GM23338 (cell line): ENCODE results near the gene PET117. TPM values are rescaled to one million over a fixed set of nuclear protein-coding genes. Genes with fewer than 3 reads are reported as not detected.
A peak's percentile ranks its signal among the peaks of the same experiment; 100 is the strongest.

Experiments
- ATAC-seq: fragments of 200-7000 bp; cut with Tn5 transposase; 3 replicates; pipeline ENCODE4 v1.9.1; 2020
- DNase-seq: peaks from one replicate; pipeline ENCODE4 v3.0.0-alpha.2; 2015; ENCODE audit warnings: low spot score
- H2AFZ ChIP-seq: fragments of 200-600 bp; sonication (generic); 2 replicates; pipeline ENCODE4 v1.8.0; 2016; ENCODE audit warnings: antibody characterized with exemption, mild to moderate bottlenecking, moderate library complexity
- H3F3A ChIP-seq: fragments of 200-600 bp; sonication (generic); replicated peaks from 2 replicates; pipeline ENCODE4 v1.8.0; 2017; ENCODE audit warnings: antibody characterized with exemption, mixed run types, low read depth
- H3K27ac ChIP-seq: fragments of 200-600 bp; sonication (generic); 2 replicates; pipeline ENCODE4 v1.6.1; 2016; ENCODE audit warnings: low read depth
- H3K27me3 ChIP-seq: fragments of 200-600 bp; sonication (generic); 2 replicates; pipeline ENCODE4 v1.8.0; 2016; ENCODE audit warnings: mild to moderate bottlenecking, mixed run types, moderate library complexity; ENCODE audit not compliant: insufficient read depth
- H3K36me3 ChIP-seq: fragments of 200-600 bp; sonication (generic); 2 replicates; pipeline ENCODE4 v1.8.0; 2016; ENCODE audit warnings: mild to moderate bottlenecking; ENCODE audit not compliant: insufficient read depth
- H3K4me1 ChIP-seq: fragments of 200-600 bp; sonication (generic); 2 replicates; pipeline ENCODE4 v1.8.0; 2016; ENCODE audit warnings: mild to moderate bottlenecking, moderate library complexity; ENCODE audit not compliant: insufficient read depth
- H3K4me2 ChIP-seq: fragments of 200-600 bp; sonication (generic); 2 replicates; pipeline ENCODE4 v1.7.1; 2017; ENCODE audit warnings: mixed run types
- H3K4me3 ChIP-seq: fragments of 200-600 bp; sonication (generic); 2 replicates; pipeline ENCODE4 v1.6.1; 2016; ENCODE audit warnings: mixed run types
- H3K79me2 ChIP-seq: fragments of 200-600 bp; sonication (generic); replicated peaks from 2 replicates; pipeline ENCODE4 v1.8.0; 2017; ENCODE audit warnings: mild to moderate bottlenecking; ENCODE audit not compliant: insufficient read depth
- H3K9me2 ChIP-seq: fragments of 200-600 bp; sonication (generic); 2 replicates; pipeline ENCODE4 v1.8.0; 2017; ENCODE audit not compliant: insufficient read depth
- H4K20me1 ChIP-seq: fragments of 200-600 bp; sonication (generic); replicated peaks from 2 replicates; pipeline ENCODE4 v1.8.0; 2017; ENCODE audit warnings: mild to moderate bottlenecking; ENCODE audit not compliant: insufficient read depth
- H3K27ac Mint-ChIP-seq: 2 replicates; pipeline ENCODE4 v1.8.0; 2020; ENCODE audit warnings: inconsistent platforms, mild to moderate bottlenecking, moderate library complexity, mixed read lengths
- H3K27me3 Mint-ChIP-seq: 3 replicates; pipeline ENCODE4 v1.8.0; 2022; ENCODE audit warnings: low read depth, mild to moderate bottlenecking, moderate library complexity, mixed read lengths, inconsistent platforms; ENCODE audit not compliant: insufficient read depth, poor library complexity
- H3K36me3 Mint-ChIP-seq: 3 replicates; pipeline ENCODE4 v1.8.0; 2021; ENCODE audit warnings: low read depth, mild to moderate bottlenecking, inconsistent platforms, moderate library complexity, mixed read lengths
- H3K4me1 Mint-ChIP-seq: 3 replicates; pipeline ENCODE4 v1.8.0; 2020; ENCODE audit warnings: mild to moderate bottlenecking, inconsistent platforms, mixed read lengths
- H3K4me3 Mint-ChIP-seq: 3 replicates; pipeline ENCODE4 v1.8.0; 2021; ENCODE audit warnings: moderate library complexity, mild to moderate bottlenecking, inconsistent platforms, mixed read lengths
- H3K9me3 Mint-ChIP-seq: 3 replicates; pipeline ENCODE4 v1.8.0; 2020; ENCODE audit warnings: moderate library complexity, mild to moderate bottlenecking, inconsistent platforms, mixed read lengths
- CREB1 ChIP-seq: fragments of 250-450 bp; sonication (Bioruptor Pico); IDR thresholded peaks from 2 replicates; pipeline ENCODE4 v1.5.0; 2020; ENCODE audit warnings: low read depth, mild to moderate bottlenecking, moderate library complexity
- EZH2 ChIP-seq: fragments of 200-600 bp; sonication (generic); IDR thresholded peaks from one replicate; pipeline ENCODE4 v1.8.0; 2017; ENCODE audit warnings: antibody characterized with exemption, mild to moderate bottlenecking, low read depth; ENCODE audit not compliant: unreplicated experiment
- EZH2phosphoT487 ChIP-seq: fragments of 200-600 bp; sonication (generic); IDR thresholded peaks from one replicate; pipeline ENCODE4 v1.8.1; 2018; ENCODE audit warnings: antibody characterized with exemption; ENCODE audit not compliant: unreplicated experiment
- JUNB ChIP-seq: IDR thresholded peaks from one replicate; pipeline ENCODE4 v1.6.1; 2016; ENCODE audit warnings: antibody characterized with exemption; ENCODE audit not compliant: unreplicated experiment
- NANOG ChIP-seq: IDR thresholded peaks from 2 replicates; pipeline ENCODE4 v1.6.1; 2016; ENCODE audit warnings: antibody characterized with exemption, borderline replicate concordance
- POLR2AphosphoS5 ChIP-seq: IDR thresholded peaks from 2 replicates; pipeline ENCODE4 v1.6.1; 2016; ENCODE audit warnings: antibody characterized with exemption, low read depth
- STAT1 ChIP-seq: IDR thresholded peaks from one replicate; pipeline ENCODE4 v1.6.1; 2016; ENCODE audit warnings: antibody characterized with exemption; ENCODE audit not compliant: unreplicated experiment
- ZNF114 ChIP-seq: fragments of 250-450 bp; sonication (Bioruptor Pico); IDR thresholded peaks from 2 replicates; pipeline ENCODE4 v1.5.0; 2020; ENCODE audit warnings: mild to moderate bottlenecking, moderate library complexity
- ZNF331 ChIP-seq: fragments of 250-450 bp; sonication (Bioruptor Pico); IDR thresholded peaks from 2 replicates; pipeline ENCODE4 v1.5.0; 2020; ENCODE audit warnings: low read depth, mild to moderate bottlenecking, moderate library complexity
- polyA plus RNA-seq: library from polyadenylated mRNA; unstranded; fragments of >200 nt; fragmentation: Nextera tagmentation; extraction: Ambion mirVana; gene quantifications from 2 replicates; pipeline ENCODE4 v1.2.1, GENCODE V29; 2016
- total RNA-seq: library from RNA; depleted of rRNA; stranded (reverse); fragments of >200 nt; shearing (Covaris generic); gene quantifications from 2 replicates; pipeline ENCODE4 v1.2.3, GENCODE V29; 2014
- TF ChIP-seq, protein P1 (sequence below): fragments of 250-450 bp; sonication (Bioruptor Pico); IDR thresholded peaks from 2 replicates; pipeline ENCODE4 v1.5.0; 2020; ENCODE audit warnings: mild to moderate bottlenecking, moderate library complexity
- TF ChIP-seq, protein P2 (sequence below), 2 experiments: fragments of 200-600 bp in 1 of 2; sonication (generic) in 1 of 2; conservative IDR thresholded peaks; 2 replicates each; pipeline versions ENCODE4 v1.5.1 to v1.6.1; 2016 to 2017; ENCODE audit warnings: antibody characterized with exemption in 2 of 2, low read depth in 2 of 2, mild to moderate bottlenecking in 2 of 2, moderate library complexity in 1 of 2
- TF ChIP-seq, protein P3 (sequence below): IDR thresholded peaks from 2 replicates; pipeline ENCODE4 v1.6.1; 2016; ENCODE audit warnings: antibody characterized with exemption
- TF ChIP-seq, protein P4 (sequence below): IDR thresholded peaks from one replicate; pipeline ENCODE4 v1.6.1; 2018; ENCODE audit warnings: antibody characterized with exemption; ENCODE audit not compliant: unreplicated experiment

Gene PET117
- total and polyA plus RNA-seq, 2 experiments from 2014 or later = 21.7 to 41.9 TPM

DNA sequence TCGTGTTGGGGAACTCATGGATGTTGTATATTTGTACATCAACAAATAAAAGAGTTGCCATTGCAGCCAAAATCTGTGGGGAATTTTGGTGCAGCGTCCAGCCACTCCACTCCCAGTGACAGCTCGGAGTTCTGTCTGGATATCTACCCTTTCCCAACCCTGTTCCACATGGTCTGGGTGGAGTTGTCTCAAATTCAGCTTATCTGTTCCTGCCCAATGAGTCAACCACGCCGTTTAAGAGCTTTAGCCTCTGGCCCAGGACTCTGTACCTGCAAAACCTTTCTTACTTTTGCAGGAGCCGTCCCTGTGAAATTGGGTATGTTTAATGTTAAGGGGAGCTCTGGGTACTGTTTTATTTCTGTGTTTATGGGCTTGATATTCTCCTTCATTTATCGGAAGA is 46.0 kb upstream of the PET117 start:
- H2AFZ ChIP-seq = peak overlapping the region; percentile 85
- H3K4me2 ChIP-seq = no peak overlapping the region
- no peaks in the 10 kb centered on the region for H3K27me3 ChIP-seq
- no peaks in the 10 kb centered on the region for H3K9me3 Mint-ChIP-seq
- H3K4me3 ChIP-seq = no peak overlapping the region
- TF ChIP-seq POLR2AphosphoS5 (no peak), EZH2 (no peak), CREB1 (CRISPR knock-in tag) (no peak), EZH2phosphoT487 (no peak), ZNF114 (CRISPR knock-in tag) (no peak), ZNF331 (CRISPR knock-in tag) (no peak), JUNB (no peak), NANOG (no peak), STAT1 (no peak)
- TF ChIP-seq, protein P1, sequence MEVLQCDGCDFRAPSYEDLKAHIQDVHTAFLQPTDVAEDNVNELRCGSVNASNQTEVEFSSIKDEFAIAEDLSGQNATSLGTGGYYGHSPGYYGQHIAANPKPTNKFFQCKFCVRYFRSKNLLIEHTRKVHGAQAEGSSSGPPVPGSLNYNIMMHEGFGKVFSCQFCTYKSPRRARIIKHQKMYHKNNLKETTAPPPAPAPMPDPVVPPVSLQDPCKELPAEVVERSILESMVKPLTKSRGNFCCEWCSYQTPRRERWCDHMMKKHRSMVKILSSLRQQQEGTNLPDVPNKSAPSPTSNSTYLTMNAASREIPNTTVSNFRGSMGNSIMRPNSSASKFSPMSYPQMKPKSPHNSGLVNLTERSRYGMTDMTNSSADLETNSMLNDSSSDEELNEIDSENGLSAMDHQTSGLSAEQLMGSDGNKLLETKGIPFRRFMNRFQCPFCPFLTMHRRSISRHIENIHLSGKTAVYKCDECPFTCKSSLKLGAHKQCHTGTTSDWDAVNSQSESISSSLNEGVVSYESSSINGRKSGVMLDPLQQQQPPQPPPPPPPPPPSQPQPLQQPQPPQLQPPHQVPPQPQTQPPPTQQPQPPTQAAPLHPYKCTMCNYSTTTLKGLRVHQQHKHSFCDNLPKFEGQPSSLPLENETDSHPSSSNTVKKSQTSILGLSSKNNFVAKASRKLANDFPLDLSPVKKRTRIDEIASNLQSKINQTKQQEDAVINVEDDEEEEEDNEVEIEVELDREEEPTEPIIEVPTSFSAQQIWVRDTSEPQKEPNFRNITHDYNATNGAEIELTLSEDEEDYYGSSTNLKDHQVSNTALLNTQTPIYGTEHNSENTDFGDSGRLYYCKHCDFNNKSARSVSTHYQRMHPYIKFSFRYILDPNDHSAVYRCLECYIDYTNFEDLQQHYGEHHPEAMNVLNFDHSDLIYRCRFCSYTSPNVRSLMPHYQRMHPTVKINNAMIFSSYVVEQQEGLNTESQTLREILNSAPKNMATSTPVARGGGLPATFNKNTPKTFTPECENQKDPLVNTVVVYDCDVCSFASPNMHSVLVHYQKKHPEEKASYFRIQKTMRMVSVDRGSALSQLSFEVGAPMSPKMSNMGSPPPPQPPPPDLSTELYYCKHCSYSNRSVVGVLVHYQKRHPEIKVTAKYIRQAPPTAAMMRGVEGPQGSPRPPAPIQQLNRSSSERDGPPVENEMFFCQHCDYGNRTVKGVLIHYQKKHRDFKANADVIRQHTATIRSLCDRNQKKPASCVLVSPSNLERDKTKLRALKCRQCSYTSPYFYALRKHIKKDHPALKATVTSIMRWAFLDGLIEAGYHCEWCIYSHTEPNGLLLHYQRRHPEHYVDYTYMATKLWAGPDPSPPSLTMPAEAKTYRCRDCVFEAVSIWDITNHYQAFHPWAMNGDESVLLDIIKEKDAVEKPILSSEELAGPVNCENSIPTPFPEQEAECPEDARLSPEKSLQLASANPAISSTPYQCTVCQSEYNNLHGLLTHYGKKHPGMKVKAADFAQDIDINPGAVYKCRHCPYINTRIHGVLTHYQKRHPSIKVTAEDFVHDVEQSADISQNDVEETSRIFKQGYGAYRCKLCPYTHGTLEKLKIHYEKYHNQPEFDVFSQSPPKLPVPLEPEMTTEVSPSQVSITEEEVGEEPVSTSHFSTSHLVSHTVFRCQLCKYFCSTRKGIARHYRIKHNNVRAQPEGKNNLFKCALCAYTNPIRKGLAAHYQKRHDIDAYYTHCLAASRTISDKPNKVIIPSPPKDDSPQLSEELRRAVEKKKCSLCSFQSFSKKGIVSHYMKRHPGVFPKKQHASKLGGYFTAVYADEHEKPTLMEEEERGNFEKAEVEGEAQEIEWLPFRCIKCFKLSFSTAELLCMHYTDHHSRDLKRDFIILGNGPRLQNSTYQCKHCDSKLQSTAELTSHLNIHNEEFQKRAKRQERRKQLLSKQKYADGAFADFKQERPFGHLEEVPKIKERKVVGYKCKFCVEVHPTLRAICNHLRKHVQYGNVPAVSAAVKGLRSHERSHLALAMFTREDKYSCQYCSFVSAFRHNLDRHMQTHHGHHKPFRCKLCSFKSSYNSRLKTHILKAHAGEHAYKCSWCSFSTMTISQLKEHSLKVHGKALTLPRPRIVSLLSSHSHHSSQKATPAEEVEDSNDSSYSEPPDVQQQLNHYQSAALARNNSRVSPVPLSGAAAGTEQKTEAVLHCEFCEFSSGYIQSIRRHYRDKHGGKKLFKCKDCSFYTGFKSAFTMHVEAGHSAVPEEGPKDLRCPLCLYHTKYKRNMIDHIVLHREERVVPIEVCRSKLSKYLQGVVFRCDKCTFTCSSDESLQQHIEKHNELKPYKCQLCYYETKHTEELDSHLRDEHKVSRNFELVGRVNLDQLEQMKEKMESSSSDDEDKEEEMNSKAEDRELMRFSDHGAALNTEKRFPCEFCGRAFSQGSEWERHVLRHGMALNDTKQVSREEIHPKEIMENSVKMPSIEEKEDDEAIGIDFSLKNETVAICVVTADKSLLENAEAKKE (CRISPR knock-in tag) = no peak
- TF ChIP-seq, protein P2, sequence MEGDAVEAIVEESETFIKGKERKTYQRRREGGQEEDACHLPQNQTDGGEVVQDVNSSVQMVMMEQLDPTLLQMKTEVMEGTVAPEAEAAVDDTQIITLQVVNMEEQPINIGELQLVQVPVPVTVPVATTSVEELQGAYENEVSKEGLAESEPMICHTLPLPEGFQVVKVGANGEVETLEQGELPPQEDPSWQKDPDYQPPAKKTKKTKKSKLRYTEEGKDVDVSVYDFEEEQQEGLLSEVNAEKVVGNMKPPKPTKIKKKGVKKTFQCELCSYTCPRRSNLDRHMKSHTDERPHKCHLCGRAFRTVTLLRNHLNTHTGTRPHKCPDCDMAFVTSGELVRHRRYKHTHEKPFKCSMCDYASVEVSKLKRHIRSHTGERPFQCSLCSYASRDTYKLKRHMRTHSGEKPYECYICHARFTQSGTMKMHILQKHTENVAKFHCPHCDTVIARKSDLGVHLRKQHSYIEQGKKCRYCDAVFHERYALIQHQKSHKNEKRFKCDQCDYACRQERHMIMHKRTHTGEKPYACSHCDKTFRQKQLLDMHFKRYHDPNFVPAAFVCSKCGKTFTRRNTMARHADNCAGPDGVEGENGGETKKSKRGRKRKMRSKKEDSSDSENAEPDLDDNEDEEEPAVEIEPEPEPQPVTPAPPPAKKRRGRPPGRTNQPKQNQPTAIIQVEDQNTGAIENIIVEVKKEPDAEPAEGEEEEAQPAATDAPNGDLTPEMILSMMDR (conservative IDR thresholded peaks at IDR 0.05; ENCODE audit: low read depth in 2 of 2) = no peak
- TF ChIP-seq, protein P3, sequence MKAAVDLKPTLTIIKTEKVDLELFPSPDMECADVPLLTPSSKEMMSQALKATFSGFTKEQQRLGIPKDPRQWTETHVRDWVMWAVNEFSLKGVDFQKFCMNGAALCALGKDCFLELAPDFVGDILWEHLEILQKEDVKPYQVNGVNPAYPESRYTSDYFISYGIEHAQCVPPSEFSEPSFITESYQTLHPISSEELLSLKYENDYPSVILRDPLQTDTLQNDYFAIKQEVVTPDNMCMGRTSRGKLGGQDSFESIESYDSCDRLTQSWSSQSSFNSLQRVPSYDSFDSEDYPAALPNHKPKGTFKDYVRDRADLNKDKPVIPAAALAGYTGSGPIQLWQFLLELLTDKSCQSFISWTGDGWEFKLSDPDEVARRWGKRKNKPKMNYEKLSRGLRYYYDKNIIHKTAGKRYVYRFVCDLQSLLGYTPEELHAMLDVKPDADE = no peak
- TF ChIP-seq, protein P4, sequence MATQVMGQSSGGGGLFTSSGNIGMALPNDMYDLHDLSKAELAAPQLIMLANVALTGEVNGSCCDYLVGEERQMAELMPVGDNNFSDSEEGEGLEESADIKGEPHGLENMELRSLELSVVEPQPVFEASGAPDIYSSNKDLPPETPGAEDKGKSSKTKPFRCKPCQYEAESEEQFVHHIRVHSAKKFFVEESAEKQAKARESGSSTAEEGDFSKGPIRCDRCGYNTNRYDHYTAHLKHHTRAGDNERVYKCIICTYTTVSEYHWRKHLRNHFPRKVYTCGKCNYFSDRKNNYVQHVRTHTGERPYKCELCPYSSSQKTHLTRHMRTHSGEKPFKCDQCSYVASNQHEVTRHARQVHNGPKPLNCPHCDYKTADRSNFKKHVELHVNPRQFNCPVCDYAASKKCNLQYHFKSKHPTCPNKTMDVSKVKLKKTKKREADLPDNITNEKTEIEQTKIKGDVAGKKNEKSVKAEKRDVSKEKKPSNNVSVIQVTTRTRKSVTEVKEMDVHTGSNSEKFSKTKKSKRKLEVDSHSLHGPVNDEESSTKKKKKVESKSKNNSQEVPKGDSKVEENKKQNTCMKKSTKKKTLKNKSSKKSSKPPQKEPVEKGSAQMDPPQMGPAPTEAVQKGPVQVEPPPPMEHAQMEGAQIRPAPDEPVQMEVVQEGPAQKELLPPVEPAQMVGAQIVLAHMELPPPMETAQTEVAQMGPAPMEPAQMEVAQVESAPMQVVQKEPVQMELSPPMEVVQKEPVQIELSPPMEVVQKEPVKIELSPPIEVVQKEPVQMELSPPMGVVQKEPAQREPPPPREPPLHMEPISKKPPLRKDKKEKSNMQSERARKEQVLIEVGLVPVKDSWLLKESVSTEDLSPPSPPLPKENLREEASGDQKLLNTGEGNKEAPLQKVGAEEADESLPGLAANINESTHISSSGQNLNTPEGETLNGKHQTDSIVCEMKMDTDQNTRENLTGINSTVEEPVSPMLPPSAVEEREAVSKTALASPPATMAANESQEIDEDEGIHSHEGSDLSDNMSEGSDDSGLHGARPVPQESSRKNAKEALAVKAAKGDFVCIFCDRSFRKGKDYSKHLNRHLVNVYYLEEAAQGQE = no peak
- H3K27ac Mint-ChIP-seq = no peak overlapping the region
- H4K20me1 ChIP-seq = no peaks in the 10 kb centered on the region
- peaks cover 6% of the 10 kb centered on the region; the same call in 2 of the 3 replicates for H3K4me1 Mint-ChIP-seq
- ATAC-seq = no peak
- DNase-seq = no peak
- H3K36me3 Mint-ChIP-seq = no peaks in the 10 kb centered on the region
- H3K9me2 ChIP-seq = no peaks in the 10 kb centered on the region
- no peaks in the 10 kb centered on the region for H3K4me1 ChIP-seq
- H3F3A ChIP-seq = no peaks in the 10 kb centered on the region
- no peak overlapping the region for H3K4me3 Mint-ChIP-seq
- no peak overlapping the region for H3K27ac ChIP-seq
- peaks cover 5% of the 10 kb centered on the region for H3K27me3 Mint-ChIP-seq
- no peaks in the 10 kb centered on the region for H3K36me3 ChIP-seq
- H3K79me2 ChIP-seq = no peaks in the 10 kb centered on the region
